Fibroblast of lung (primary cell): ENCODE data around the gene UGT1A10.

Source experiments
- EZH2 ChIP-seq: IDR thresholded peaks from 2 replicates; pipeline ENCODE4 v1.5.1; 2012; ENCODE audit warnings: low read length, control low read depth, mild to moderate bottlenecking; ENCODE audit errors: missing control alignments
- TF ChIP-seq, protein P1 (sequence below), 2 donors: IDR thresholded peaks in 1 of 2; conservative IDR thresholded peaks in 1 of 2; 1 replicate in 1 of 2; 2 replicates in 1 of 2; pipeline ENCODE4 v1.5.1; 2011 to 2012; ENCODE audit warnings: low read length in 2 of 2, control low read depth in 1 of 2, inconsistent platforms in 1 of 2, low read depth in 1 of 2, mild to moderate bottlenecking in 1 of 2

DNA sequence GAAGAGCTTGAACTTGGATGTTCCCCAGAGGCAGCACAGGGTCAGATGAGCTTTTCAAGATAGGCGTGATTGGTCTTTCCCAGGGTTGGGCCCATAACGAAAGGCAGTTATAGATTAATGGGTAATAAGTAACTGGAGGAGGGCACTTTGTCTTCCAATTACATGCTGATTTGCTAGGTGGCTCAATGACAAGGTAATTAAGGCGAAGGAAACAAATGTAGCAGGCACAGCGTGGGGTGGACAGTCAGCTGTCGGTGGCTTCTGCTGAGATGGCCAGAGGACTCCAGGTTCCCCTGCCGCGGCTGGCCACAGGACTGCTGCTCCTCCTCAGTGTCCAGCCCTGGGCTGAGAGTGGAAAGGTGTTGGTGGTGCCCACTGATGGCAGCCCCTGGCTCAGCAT is 82.3 kb downstream of the UGT1A10 start, which contains the start of gene UGT1A4:
- TF ChIP-seq, protein P1, sequence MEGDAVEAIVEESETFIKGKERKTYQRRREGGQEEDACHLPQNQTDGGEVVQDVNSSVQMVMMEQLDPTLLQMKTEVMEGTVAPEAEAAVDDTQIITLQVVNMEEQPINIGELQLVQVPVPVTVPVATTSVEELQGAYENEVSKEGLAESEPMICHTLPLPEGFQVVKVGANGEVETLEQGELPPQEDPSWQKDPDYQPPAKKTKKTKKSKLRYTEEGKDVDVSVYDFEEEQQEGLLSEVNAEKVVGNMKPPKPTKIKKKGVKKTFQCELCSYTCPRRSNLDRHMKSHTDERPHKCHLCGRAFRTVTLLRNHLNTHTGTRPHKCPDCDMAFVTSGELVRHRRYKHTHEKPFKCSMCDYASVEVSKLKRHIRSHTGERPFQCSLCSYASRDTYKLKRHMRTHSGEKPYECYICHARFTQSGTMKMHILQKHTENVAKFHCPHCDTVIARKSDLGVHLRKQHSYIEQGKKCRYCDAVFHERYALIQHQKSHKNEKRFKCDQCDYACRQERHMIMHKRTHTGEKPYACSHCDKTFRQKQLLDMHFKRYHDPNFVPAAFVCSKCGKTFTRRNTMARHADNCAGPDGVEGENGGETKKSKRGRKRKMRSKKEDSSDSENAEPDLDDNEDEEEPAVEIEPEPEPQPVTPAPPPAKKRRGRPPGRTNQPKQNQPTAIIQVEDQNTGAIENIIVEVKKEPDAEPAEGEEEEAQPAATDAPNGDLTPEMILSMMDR (conservative IDR thresholded peaks at IDR 0.05 in 1 of 2, IDR thresholded peaks at IDR 0.05 in 1 of 2; ENCODE audit: low read depth in 1 of 2, low read length in 2 of 2), result no peak
- TF ChIP-seq EZH2, result no peak
